ENCODE data around the gene SELENOS. TPM values are rescaled to one million over a fixed set of nuclear protein-coding genes. Genes with fewer than 3 reads are reported as not detected.

SELENOS gene
- polyA plus RNA-seq, 1 donor from 2014 or later, result 136 TPM

- peak within 1 kb of the TSS; percentile 51 for H3K27ac ChIP-seq (ENCODE audit: low read length)
These were observed 25.2 kb downstream of the SELENOS start, which contains the start of gene CHSY1 for GRCh38 chr15:101251830-101252820. TSS of gene CHSY1 (minus strand) at chr15:101252048. CDS start at chr15:101251456, 592 bp downstream.

More at GRCh38 chr15:101251830-101252820, 25.2 kb downstream of the SELENOS start, which contains the start of gene CHSY1:
- H3K9ac ChIP-seq (ENCODE audit: low read length), result peak within 1 kb of the TSS; percentile 79
- no peaks in the 10 kb centered on the region for H4K20me1 ChIP-seq (ENCODE audit: insufficient read depth)
- peak within 1 kb of the TSS; percentile 88 for H3K4me2 ChIP-seq (ENCODE audit: low read length)
- no peaks in the 10 kb centered on the region for H3K9me3 ChIP-seq (ENCODE audit: low read length)
- no peaks in the 10 kb centered on the region for H3K9me2 ChIP-seq (ENCODE audit: insufficient read depth, low read length)
- H3K79me2 ChIP-seq (replicated peaks; ENCODE audit: insufficient read depth, low read length), result peaks cover 33% of the 10 kb centered on the region
- H2AFZ ChIP-seq (ENCODE audit: low read depth, low read length), result peak within 1 kb of the TSS; percentile 34
- H3K4me3 ChIP-seq (ENCODE audit: low read length), result peak within 1 kb of the TSS; percentile 91
- TF ChIP-seq MXI1 (conservative IDR thresholded peaks at IDR 0.05; ENCODE audit: poor library complexity, severe bottlenecking) (peak; percentile 83), EZH2 (IDR thresholded peaks at IDR 0.05; ENCODE audit: borderline replicate concordance, insufficient read depth, low read length, poor library complexity, severe bottlenecking) (no peak), TAF1 (IDR thresholded peaks at IDR 0.05; ENCODE audit: low read depth) (peak; percentile 28), RAD21 (conservative IDR thresholded peaks at IDR 0.05) (peak; percentile 12), CTCF (IDR thresholded peaks at IDR 0.05; ENCODE audit: poor library complexity, severe bottlenecking) (peak; percentile 41), POLR2AphosphoS5 (IDR thresholded peaks at IDR 0.05) (peak; percentile 85), SMC3 (conservative IDR thresholded peaks at IDR 0.05; ENCODE audit: poor library complexity) (no peak), EP300 (conservative IDR thresholded peaks at IDR 0.05; ENCODE audit: poor library complexity, severe bottlenecking) (peak; percentile 43), REST (IDR thresholded peaks at IDR 0.05; ENCODE audit: borderline replicate concordance) (no peak)
- no peaks in the 10 kb centered on the region for H3K27me3 ChIP-seq (ENCODE audit: insufficient read depth, low read depth, low read length)
- H3K36me3 ChIP-seq (ENCODE audit: insufficient read depth, low read length), result no peaks in the 10 kb centered on the region
- peaks cover 3% of the 10 kb centered on the region for H3F3A ChIP-seq (ENCODE audit: insufficient read depth, low read length, poor library complexity, severe bottlenecking)
